H1 (cell line): ENCODE measurements around the gene SIPA1L3. TPM values are rescaled to one million over a fixed set of nuclear protein-coding genes. Genes with fewer than 3 reads are reported as not detected.

Experiments
- CTCF ChIA-PET: fragments of 300-600 bp; sonication (Branson Sonifier 250); formaldehyde crosslinking; loops from one replicate; lab custom pipeline; 2021; ENCODE audit not compliant: partially characterized antibody; lab: Charles Lee
- POLR2A ChIA-PET: fragments of 300-600 bp; sonication (Branson Sonifier 250); formaldehyde crosslinking; loops from one replicate; lab custom pipeline; 2021; ENCODE audit warnings: inconsistent platforms; ENCODE audit not compliant: partially characterized antibody; lab: Charles Lee
- DNase-seq, 2 experiments: peaks; one replicate each; pipeline versions ENCODE4 v3.0.0 to v3.0.0-alpha.2; 2010 to 2022; ENCODE audit warnings: low spot score in 2 of 2, low read depth in 1 of 2, mixed read lengths in 1 of 2
- FAIRE-seq: peaks from 2 replicates; lab custom pipeline; 2011; peaks lifted over from hg19 to GRCh38; lab: Jason Lieb, UNC
- H2AFZ ChIP-seq: 2 replicates; pipeline ENCODE4 v1.8.1; 2012; ENCODE audit warnings: low read length, inconsistent platforms
- H2AK5ac ChIP-seq: 2 replicates; pipeline ENCODE4 v1.6.1; 2013; ENCODE audit warnings: low read depth, low read length
- H2BK120ac ChIP-seq: replicated peaks from 2 replicates; pipeline ENCODE3; 2013; ENCODE audit warnings: low read depth, low read length, inconsistent platforms
- H2BK12ac ChIP-seq: 2 replicates; pipeline ENCODE4 v1.6.1; 2013; ENCODE audit warnings: low read depth, low read length
- H2BK15ac ChIP-seq: 2 replicates; pipeline ENCODE4 v1.6.1; 2013; ENCODE audit warnings: low read length
- H2BK20ac ChIP-seq: 2 replicates; pipeline ENCODE4 v1.6.1; 2013; ENCODE audit warnings: low read length
- H2BK5ac ChIP-seq: 2 replicates; pipeline ENCODE4 v1.6.1; 2013; ENCODE audit warnings: low read depth, low read length
- H3K14ac ChIP-seq: 2 replicates; pipeline ENCODE4 v1.6.1; 2013; ENCODE audit warnings: inconsistent platforms; ENCODE audit not compliant: insufficient read length
- H3K18ac ChIP-seq: 2 replicates; pipeline ENCODE4 v1.6.1; 2013; ENCODE audit warnings: low read length; ENCODE audit errors: extremely low read depth
- H3K23ac ChIP-seq: 2 replicates; pipeline ENCODE4 v1.6.1; 2013; ENCODE audit warnings: inconsistent platforms; ENCODE audit not compliant: insufficient read length
- H3K23me2 ChIP-seq: 2 replicates; pipeline ENCODE4 v1.6.1; 2013; ENCODE audit warnings: low read depth, low read length
- H3K27ac ChIP-seq: 2 replicates; pipeline ENCODE4 v1.6.1; 2011; ENCODE audit warnings: low read depth, low read length, inconsistent platforms
- H3K27me3 ChIP-seq, 4 experiments: replicated peaks in 1 of 4; 1 replicate in 1 of 4; 2 replicates in 3 of 4; pipeline versions ENCODE4 v1.6.1 to v1.8.1; 2011 to 2013; ENCODE audit warnings: low read length in 3 of 4, mild to moderate bottlenecking in 3 of 4, inconsistent platforms in 2 of 4, mixed read lengths in 2 of 4, moderate library complexity in 1 of 4; ENCODE audit not compliant: control insufficient read depth in 3 of 4, insufficient read depth in 3 of 4; ENCODE audit errors: extremely low read depth in 1 of 4
- H3K36me3 ChIP-seq, 4 experiments: 2 replicates each; pipeline versions ENCODE4 v1.6.1 to v1.8.1; 2011 to 2013; ENCODE audit warnings: mild to moderate bottlenecking in 4 of 4, low read length in 3 of 4, moderate library complexity in 2 of 4, control low read depth in 1 of 4, inconsistent platforms in 1 of 4; ENCODE audit not compliant: insufficient read depth in 4 of 4, control insufficient read depth in 2 of 4
- H3K4ac ChIP-seq: replicated peaks from 2 replicates; pipeline ENCODE3; 2013; ENCODE audit warnings: low read length, low read depth, mixed read lengths, inconsistent platforms; ENCODE audit not compliant: insufficient read length
- H3K4me1 ChIP-seq, 4 experiments: replicated peaks in 1 of 4; 1 replicate in 1 of 4; 2 replicates in 3 of 4; pipeline versions ENCODE4 v1.6.1 to v1.8.1; 2011 to 2013; ENCODE audit warnings: low read length in 3 of 4, inconsistent platforms in 2 of 4, mixed read lengths in 1 of 4; ENCODE audit not compliant: insufficient read depth in 4 of 4, control insufficient read depth in 3 of 4
- H3K4me2 ChIP-seq, 2 experiments: 2 replicates each; pipeline versions ENCODE4 v1.6.1 to v1.8.1; 2011 to 2013; ENCODE audit warnings: low read depth in 2 of 2, low read length in 2 of 2, control low read depth in 1 of 2, inconsistent platforms in 1 of 2, mild to moderate bottlenecking in 1 of 2; ENCODE audit not compliant: insufficient read depth in 1 of 2
- H3K4me3 ChIP-seq, 4 experiments: fragments of 200-600, 300-600 bp in 1 of 4; sonication (generic), shearing (Covaris generic), sonication (Bioruptor Twin) in 1 of 4; 2 replicates each; pipeline versions ENCODE4 v1.5.1 to v1.8.1; 2011 to 2016; ENCODE audit warnings: low read length in 4 of 4, low read depth in 3 of 4, control low read depth in 2 of 4, inconsistent platforms in 2 of 4, mild to moderate bottlenecking in 2 of 4, mixed read lengths in 1 of 4, moderate library complexity in 1 of 4; ENCODE audit not compliant: insufficient read depth in 2 of 4; ENCODE audit errors: extremely low read depth in 1 of 4
- H3K56ac ChIP-seq: replicated peaks from 2 replicates; pipeline ENCODE3; 2013; ENCODE audit warnings: low read depth, mild to moderate bottlenecking, mixed read lengths, low read length, inconsistent platforms; ENCODE audit not compliant: insufficient read length
- H3K79me1 ChIP-seq: 2 replicates; pipeline ENCODE4 v1.6.1; 2013; ENCODE audit warnings: low read depth, low read length, control low read depth
- H3K79me2 ChIP-seq, 2 experiments: 2 replicates each; pipeline versions ENCODE4 v1.6.1 to v1.8.1; 2012 to 2013; ENCODE audit warnings: low read length in 2 of 2, mild to moderate bottlenecking in 2 of 2, inconsistent platforms in 1 of 2; ENCODE audit not compliant: insufficient read depth in 2 of 2, control insufficient read depth in 1 of 2
- H3K9ac ChIP-seq, 4 experiments: replicated peaks in 1 of 4; 1 replicate in 1 of 4; 2 replicates in 3 of 4; pipeline versions ENCODE4 v1.6.1 to v1.8.1; 2011 to 2013; ENCODE audit warnings: low read depth in 3 of 4, low read length in 3 of 4, control low read depth in 2 of 4, mild to moderate bottlenecking in 2 of 4, moderate library complexity in 2 of 4, inconsistent platforms in 1 of 4; ENCODE audit errors: extremely low read depth in 1 of 4
- H3K9me3 ChIP-seq, 2 experiments: 2 replicates each; pipeline versions ENCODE4 v1.6.1 to v1.8.1; 2012 to 2013; ENCODE audit warnings: mild to moderate bottlenecking in 2 of 2, moderate library complexity in 2 of 2, control low read depth in 1 of 2, inconsistent platforms in 1 of 2, low read depth in 1 of 2, low read length in 1 of 2, mixed read lengths in 1 of 2; ENCODE audit not compliant: insufficient read depth in 2 of 2
- H4K20me1 ChIP-seq, 2 experiments: replicated peaks in 1 of 2; 2 replicates each; pipeline versions ENCODE3 to v1.8.1; 2011 to 2013; ENCODE audit warnings: inconsistent platforms in 2 of 2, low read length in 2 of 2, mild to moderate bottlenecking in 1 of 2; ENCODE audit not compliant: insufficient read depth in 2 of 2, control insufficient read depth in 1 of 2
- H4K5ac ChIP-seq: 2 replicates; pipeline ENCODE4 v1.6.1; 2013; ENCODE audit warnings: low read length, low read depth, mixed read lengths, inconsistent platforms; ENCODE audit not compliant: insufficient read length
- H4K8ac ChIP-seq: 2 replicates; pipeline ENCODE4 v1.8.0; 2013; ENCODE audit warnings: mild to moderate bottlenecking, moderate library complexity, low read length, inconsistent platforms; ENCODE audit not compliant: insufficient read depth; ENCODE audit errors: extremely low read depth
- H4K91ac ChIP-seq: replicated peaks from 2 replicates; pipeline ENCODE3; 2013; ENCODE audit warnings: low read length, mixed read lengths, inconsistent platforms; ENCODE audit not compliant: insufficient read length
- ASH2L ChIP-seq: fragments of 200-600, 300-600 bp; sonication (generic); IDR thresholded peaks from one replicate; pipeline ENCODE4 v1.7.1; 2017; ENCODE audit warnings: low read length
- BCL11A ChIP-seq, 2 experiments: IDR thresholded peaks; one replicate each; pipeline ENCODE4 v1.6.1; 2011; ENCODE audit warnings: low read depth in 2 of 2, low read length in 2 of 2, mild to moderate bottlenecking in 2 of 2
- CBX5 ChIP-seq: fragments of 300-800, 300-1000 bp; sonication (generic); IDR thresholded peaks from 2 replicates; pipeline ENCODE4 v1.7.1; 2016; ENCODE audit warnings: antibody characterized with exemption, low read length, low read depth
- CHD1 ChIP-seq: IDR thresholded peaks from 2 replicates; pipeline ENCODE4 v1.6.1; 2012; ENCODE audit warnings: low read depth, low read length, improper control_type of control experiment
- CTBP2 ChIP-seq: IDR thresholded peaks from 2 replicates; pipeline ENCODE4 v1.7.0; 2011; ENCODE audit warnings: borderline replicate concordance, mild to moderate bottlenecking, moderate library complexity, mixed read lengths, low read length; ENCODE audit not compliant: insufficient read depth, insufficient read length
- EZH2 ChIP-seq: fragments of 200-600 bp; sonication (generic); IDR thresholded peaks from 2 replicates; pipeline ENCODE4 v1.7.1; 2012; ENCODE audit warnings: low read depth, mild to moderate bottlenecking, moderate library complexity, low read length, inconsistent platforms; ENCODE audit not compliant: severe bottlenecking
- FOSL1 ChIP-seq: IDR thresholded peaks from 2 replicates; pipeline ENCODE4 v1.6.1; 2011; ENCODE audit warnings: mild to moderate bottlenecking, low read depth, low read length, moderate library complexity; ENCODE audit not compliant: insufficient read depth
- NANOG ChIP-seq: IDR thresholded peaks from 2 replicates; pipeline ENCODE4 v1.6.1; 2011; ENCODE audit warnings: low read length, low read depth, mild to moderate bottlenecking, inconsistent platforms; ENCODE audit not compliant: insufficient read depth, poor library complexity, severe bottlenecking
- POLR2AphosphoS5 ChIP-seq: IDR thresholded peaks from 2 replicates; pipeline ENCODE4 v1.6.1; 2011; ENCODE audit warnings: low read depth, low read length
- SAP30 ChIP-seq: fragments of 300-600 bp; sonication (generic); IDR thresholded peaks from 2 replicates; pipeline ENCODE4 v1.7.1; 2012; ENCODE audit warnings: low read length, moderate library complexity, mild to moderate bottlenecking, inconsistent platforms; ENCODE audit not compliant: insufficient read depth, insufficient replicate concordance
- TAF1 ChIP-seq: IDR thresholded peaks from 2 replicates; pipeline ENCODE4 v1.6.1; 2011; ENCODE audit warnings: mild to moderate bottlenecking, low read depth, low read length
- WGBS, 2 experiments: shearing (Covaris generic) in 1 of 2; methylation state at CpG; one replicate each; pipeline versions ENCODE4 v1.1.6 to v1.1.7; 2013 to 2015; ENCODE audit warnings: low lambda C conversion rate in 2 of 2, mixed read lengths in 2 of 2, inconsistent platforms in 1 of 2, low coverage in 1 of 2, missing lambda C conversion rate in 1 of 2; ENCODE audit not compliant: insufficient replicate concordance in 2 of 2, insufficient coverage in 1 of 2, insufficient read length in 1 of 2; ENCODE audit errors: extremely low coverage in 1 of 2, missing lambda C conversion rate in 1 of 2; 5-methylcytosine and 5-hydroxymethylcytosine counted together
- polyA plus RNA-seq, 7 experiments: library from polyadenylated mRNA; depleted of rRNA in 3 of 7; stranded (reverse) in 5 of 7; unstranded in 2 of 7; fragments of >200 nt in 5 of 7; fragments of 200-250 nt in 2 of 7; gene quantifications; 1 replicate in 5 of 7; 2 replicates in 1 of 7; 4 replicates in 1 of 7; pipeline versions ENCODE4 v1.2.1 to v1.2.3, GENCODE V29; 2011 to 2013; ENCODE audit warnings: missing spikeins in 2 of 7, mixed read lengths in 2 of 7
- total RNA-seq: library from RNA; stranded (reverse); fragmentation: NEBNext Ultra II Directional; extraction: Animal tissue kit (Norgen Biotek cat#: 25700); gene quantifications from 2 replicates; pipeline ENCODE4 v1.2.1, GENCODE V29; 2021
- TF ChIP-seq, protein P1 (sequence below): IDR thresholded peaks from 2 replicates; pipeline ENCODE4 v1.6.1; 2012; ENCODE audit warnings: low read length, inconsistent platforms

The SIPA1L3 gene
- total and polyA plus RNA-seq, 2 of the 8 experiments (the other 6 are each of a cell fraction or from before 2014, with no cell fraction given): 15.0 to 54.9 TPM

DNA sequence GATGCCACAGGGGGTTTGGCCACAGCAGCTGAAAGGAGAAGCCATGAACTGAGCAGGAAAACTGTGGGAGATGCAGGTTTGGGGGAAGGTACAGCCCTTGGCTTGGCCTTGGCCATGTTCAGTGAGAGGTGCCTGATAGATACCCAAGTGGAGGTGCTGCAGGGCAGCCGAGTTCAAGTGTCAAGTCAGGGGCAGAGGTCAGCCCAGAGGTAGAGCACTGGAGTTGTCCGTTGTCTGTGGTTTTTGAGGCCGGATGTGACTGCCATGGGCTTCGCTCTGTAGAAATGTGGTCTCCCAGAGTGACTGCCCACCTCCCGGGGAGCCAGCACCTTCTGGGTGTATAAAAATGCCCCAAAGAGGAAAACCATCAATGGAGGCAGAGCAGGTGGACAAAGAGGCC, 251.7 kb downstream of the SIPA1L3 start:
- Histone ChIP-seq H2BK20ac (no peak overlapping the region), H2BK12ac (no peak overlapping the region), H4K20me1 (peaks cover 0 to 2% of the 10 kb centered on the region in 2 experiments), H3K23me2 (no peaks in the 10 kb centered on the region), H3K4me1 (no peaks in the 10 kb centered on the region), H3K9me3 (peaks cover 9 to 11% of the 10 kb centered on the region in 2 experiments; a peak in 3 of 4 replicates), H3K27me3 (no peaks in the 10 kb centered on the region), H3K79me2 (no peaks in the 10 kb centered on the region), H2AK5ac (no peak overlapping the region), H2BK15ac (no peak overlapping the region), H3K23ac (no peak overlapping the region), H3K4me3 (no peak overlapping the region), H2BK5ac (no peak overlapping the region), H3K56ac (no peak overlapping the region), H3K9ac (no peak overlapping the region), H3K4ac (no peak overlapping the region), H3K36me3 (peaks cover 5 to 13% (median 10%) of the 10 kb centered on the region in 4 experiments; a peak in 6 of 8 replicates), H3K18ac (no peak overlapping the region), H2BK120ac (no peak overlapping the region), H3K79me1 (no peaks in the 10 kb centered on the region), H3K27ac (no peak overlapping the region), H4K8ac (no peak overlapping the region), H4K5ac (no peak overlapping the region), H3K4me2 (no peak overlapping the region), H2AFZ (no peak overlapping the region), H4K91ac (no peak overlapping the region), H3K14ac (no peak overlapping the region)
- no peak for FAIRE-seq
- 94% methylated on average over 5 of the region's 5 CpGs; no CpG with 5 or more reads in 1 of the 2 experiments for WGBS, 2 experiments
- ChIA-PET CTCF (interaction anchor here (2.1 kb wide), 1 partner anchor 16 kb away, joined by 13 read pairs; no protein-coding TSS in a partner anchor), POLR2A (interaction anchor here (1.1 kb wide), 1 partner anchor 12 kb away, joined by 3 read pairs; no protein-coding TSS in a partner anchor)
- no peak for DNase-seq
- no peak for TF ChIP-seq CBX5
- TF ChIP-seq SAP30: no peak
- no peak for TF ChIP-seq CTBP2
- TF ChIP-seq, protein P1, sequence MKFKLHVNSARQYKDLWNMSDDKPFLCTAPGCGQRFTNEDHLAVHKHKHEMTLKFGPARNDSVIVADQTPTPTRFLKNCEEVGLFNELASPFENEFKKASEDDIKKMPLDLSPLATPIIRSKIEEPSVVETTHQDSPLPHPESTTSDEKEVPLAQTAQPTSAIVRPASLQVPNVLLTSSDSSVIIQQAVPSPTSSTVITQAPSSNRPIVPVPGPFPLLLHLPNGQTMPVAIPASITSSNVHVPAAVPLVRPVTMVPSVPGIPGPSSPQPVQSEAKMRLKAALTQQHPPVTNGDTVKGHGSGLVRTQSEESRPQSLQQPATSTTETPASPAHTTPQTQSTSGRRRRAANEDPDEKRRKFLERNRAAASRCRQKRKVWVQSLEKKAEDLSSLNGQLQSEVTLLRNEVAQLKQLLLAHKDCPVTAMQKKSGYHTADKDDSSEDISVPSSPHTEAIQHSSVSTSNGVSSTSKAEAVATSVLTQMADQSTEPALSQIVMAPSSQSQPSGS: no peak
- no peak for TF ChIP-seq POLR2AphosphoS5
- TF ChIP-seq BCL11A (IDR thresholded peaks at IDR 0.05; ENCODE audit: low read depth in 2 of 2, low read length in 2 of 2): no peak
- TF ChIP-seq CHD1: no peak
- TF ChIP-seq NANOG: no peak
- no peak for TF ChIP-seq TAF1
- TF ChIP-seq EZH2: no peak
- TF ChIP-seq FOSL1: no peak
- TF ChIP-seq ASH2L: no peak
